Fibroblast of lung (primary cell): ENCODE data around the gene PCSK7. TPM values are rescaled to one million over a fixed set of nuclear protein-coding genes. Genes with fewer than 3 reads are reported as not detected.
"Not testable (repeated sequence)": the region's sequence is repeated elsewhere in the genome, so short reads cannot be mapped to it uniquely, and the experiment has no call there.

Experiments used
- DNase-seq, 2 donors: peaks; one replicate each; pipeline versions ENCODE4 v3.0.0 to v3.0.0-alpha.2; 2010; ENCODE audit warnings: low read depth in 2 of 2
- H2AFZ ChIP-seq: 2 replicates; pipeline ENCODE4 v1.5.1; 2012; ENCODE audit warnings: low read length, control low read depth, inconsistent platforms
- H3K27ac ChIP-seq: 2 replicates; pipeline ENCODE4 v1.5.1; 2011; ENCODE audit warnings: low read length, control low read depth; ENCODE audit not compliant: insufficient read depth
- H3K27me3 ChIP-seq: 2 replicates; pipeline ENCODE4 v1.5.1; 2011; ENCODE audit warnings: mild to moderate bottlenecking, low read length; ENCODE audit not compliant: control insufficient read depth, insufficient read depth
- H3K36me3 ChIP-seq: 2 replicates; pipeline ENCODE4 v1.5.1; 2011; ENCODE audit warnings: low read length; ENCODE audit not compliant: control insufficient read depth, insufficient read depth
- H3K4me1 ChIP-seq: 2 replicates; pipeline ENCODE4 v1.5.1; 2011; ENCODE audit warnings: low read length; ENCODE audit not compliant: control insufficient read depth, insufficient read depth; ENCODE audit errors: extremely low read depth
- H3K4me2 ChIP-seq: 2 replicates; pipeline ENCODE4 v1.5.1; 2011; ENCODE audit warnings: low read length, control low read depth; ENCODE audit not compliant: insufficient read depth; ENCODE audit errors: extremely low read depth
- H3K4me3 ChIP-seq, 4 experiments: fragments of 200-600 bp in 1 of 4; sonication (generic) in 1 of 4; replicated peaks in 1 of 4; 2 replicates each; pipeline ENCODE4 v1.5.1; 2011 to 2016; ENCODE audit warnings: low read length in 4 of 4, low read depth in 3 of 4, mild to moderate bottlenecking in 3 of 4, control low read depth in 2 of 4, inconsistent platforms in 1 of 4, mixed read lengths in 1 of 4; ENCODE audit not compliant: insufficient read depth in 1 of 4; ENCODE audit errors: control extremely low read depth in 1 of 4
- H3K79me2 ChIP-seq: 2 replicates; pipeline ENCODE4 v1.5.1; 2012; ENCODE audit warnings: mild to moderate bottlenecking, low read length, inconsistent platforms; ENCODE audit not compliant: control insufficient read depth, insufficient read depth
- H3K9ac ChIP-seq: 2 replicates; pipeline ENCODE4 v1.5.1; 2011; ENCODE audit warnings: mild to moderate bottlenecking, low read length, control low read depth; ENCODE audit not compliant: insufficient read depth
- H3K9me3 ChIP-seq: 2 replicates; pipeline ENCODE4 v1.5.1; 2012; ENCODE audit warnings: low read depth, low read length; ENCODE audit not compliant: control insufficient read depth, insufficient read depth
- H4K20me1 ChIP-seq: 2 replicates; pipeline ENCODE4 v1.5.1; 2011; ENCODE audit warnings: low read length; ENCODE audit not compliant: control insufficient read depth, insufficient read depth; ENCODE audit errors: extremely low read depth
- polyA plus RNA-seq, 2 donors: library from polyadenylated mRNA; depleted of rRNA in 1 of 2; stranded (reverse) in 1 of 2; unstranded in 1 of 2; fragments of >200 nt; gene quantifications; 2 replicates each; pipeline ENCODE4 v1.2.1, GENCODE V29; 2011 to 2012; ENCODE audit warnings: missing spikeins in 1 of 2
- total RNA-seq: library from RNA; depleted of rRNA; stranded (reverse); fragments of >200 nt; gene quantifications from 2 replicates; pipeline ENCODE4 v1.2.1, GENCODE V29; 2014

Gene PCSK7
- total and polyA plus RNA-seq, 2 donors (not counting 1 experiment from before 2014, with no cell fraction given) = 26.8 to 38.3 TPM

DNA sequence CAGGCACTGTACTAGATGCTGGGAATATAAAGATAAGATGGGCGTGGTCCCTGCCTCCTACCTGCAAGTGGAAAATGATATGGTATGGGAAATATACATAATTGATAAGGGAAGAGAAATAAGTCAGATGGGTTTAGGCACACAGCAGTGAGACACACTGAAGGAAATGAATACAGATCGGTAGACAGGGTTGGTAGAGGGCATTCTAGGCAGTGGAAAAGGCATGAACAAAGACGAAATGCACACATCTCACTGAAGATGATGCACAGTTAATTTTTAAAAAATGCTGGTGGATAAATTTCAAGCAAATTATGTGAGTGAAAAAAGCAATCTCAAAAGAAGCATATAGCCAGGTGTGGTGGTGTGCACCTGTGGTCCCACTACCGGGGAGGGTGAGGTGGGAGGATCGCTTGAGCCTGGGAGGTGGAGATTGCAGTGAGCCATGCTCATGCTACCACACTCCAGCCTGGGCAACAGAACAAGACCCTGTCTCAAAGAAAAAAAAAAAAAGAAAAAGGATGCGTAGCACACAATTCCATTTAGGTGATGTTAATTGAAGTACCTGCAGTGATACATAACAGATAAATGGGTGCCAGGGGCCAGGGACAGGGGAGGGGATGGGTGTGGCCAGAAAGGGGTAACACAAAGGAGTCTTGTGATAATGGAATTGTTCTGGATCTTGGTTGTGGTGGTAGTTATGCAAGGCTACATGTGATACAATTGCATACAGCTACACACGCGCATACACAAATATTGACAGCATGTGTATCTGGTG lies 22.3 kb downstream of the PCSK7 start:
- peak in 1 of 2 donors; percentile 55 for DNase-seq
- not testable (repeated sequence) for H3K36me3 ChIP-seq, H3K79me2 ChIP-seq, H3K9me3 ChIP-seq, H3K4me3 ChIP-seq, H3K27me3 ChIP-seq, H3K4me2 ChIP-seq, H4K20me1 ChIP-seq, H3K27ac ChIP-seq, H2AFZ ChIP-seq, H3K9ac ChIP-seq, H3K4me1 ChIP-seq

DNA sequence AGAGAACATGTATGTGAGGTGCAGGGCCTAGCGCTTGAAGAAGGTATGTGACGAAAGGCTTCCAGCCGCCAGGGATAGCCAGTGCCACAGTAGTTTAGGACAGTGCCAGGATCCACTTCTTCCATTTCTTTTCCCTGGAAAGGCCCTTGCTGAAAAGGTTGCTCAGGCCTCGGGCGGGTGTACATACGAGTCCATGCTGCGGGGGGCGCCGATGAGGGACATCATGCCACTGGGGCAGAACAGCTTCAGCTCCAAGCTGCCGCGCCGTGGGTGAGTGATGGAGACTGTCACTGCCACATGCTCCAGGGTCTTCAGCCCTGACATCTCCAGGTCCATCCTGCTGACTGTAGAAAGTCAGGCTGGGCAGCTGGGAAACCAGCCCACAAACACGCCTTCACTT lies 23.2 kb downstream of the PCSK7 start:
- DNase-seq, H3K79me2 ChIP-seq, H3K27me3 ChIP-seq, H4K20me1 ChIP-seq, H3K9ac ChIP-seq, H3K9me3 ChIP-seq, H3K27ac ChIP-seq, H2AFZ ChIP-seq, H3K4me2 ChIP-seq, H3K4me3 ChIP-seq: not testable (repeated sequence)
- H3K36me3 ChIP-seq = peaks cover 12% of the 10 kb centered on the region
- H3K4me1 ChIP-seq = peaks cover 14% of the 10 kb centered on the region

GRCh38 chr11:117207481-117207880 lies 24.4 kb downstream of the PCSK7 start:
- H3K79me2 ChIP-seq = peaks cover 15% of the 10 kb centered on the region
- H3K4me1 ChIP-seq = peaks cover 22% of the 10 kb centered on the region
- H3K4me3 ChIP-seq, H3K9me3 ChIP-seq, H2AFZ ChIP-seq, H4K20me1 ChIP-seq, H3K9ac ChIP-seq, H3K27me3 ChIP-seq, H3K27ac ChIP-seq, H3K4me2 ChIP-seq, DNase-seq: not testable (repeated sequence)
- peaks cover 16% of the 10 kb centered on the region for H3K36me3 ChIP-seq

DNA sequence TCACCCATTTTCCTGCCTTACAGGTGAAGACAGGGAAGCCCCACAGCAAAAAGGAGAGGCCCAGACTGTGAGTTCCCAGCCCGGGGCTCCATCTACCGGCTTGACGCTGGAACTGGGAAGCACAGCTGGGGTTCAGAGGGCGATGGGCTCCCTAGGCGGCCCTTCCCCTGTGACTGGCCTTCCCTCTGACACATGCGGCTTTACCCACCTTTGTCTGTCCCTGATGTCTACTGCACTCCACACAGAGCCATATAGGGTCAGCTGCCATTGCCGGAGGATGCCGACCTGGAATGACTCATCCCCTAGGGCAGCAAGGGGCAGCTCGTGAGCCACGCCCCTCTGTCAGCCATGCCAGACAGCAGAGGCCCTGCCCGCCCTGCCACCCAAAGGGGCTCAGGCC lies 25.0 kb downstream of the PCSK7 start:
- not testable (repeated sequence) for H4K20me1 ChIP-seq, H3K4me2 ChIP-seq, H3K27ac ChIP-seq, H3K9ac ChIP-seq, DNase-seq, H3K9me3 ChIP-seq, H2AFZ ChIP-seq, H3K4me3 ChIP-seq, H3K27me3 ChIP-seq
- peaks cover 21% of the 10 kb centered on the region for H3K79me2 ChIP-seq
- peaks cover 28% of the 10 kb centered on the region for H3K4me1 ChIP-seq
- H3K36me3 ChIP-seq = peaks cover 16% of the 10 kb centered on the region

- H3K27me3 ChIP-seq, H3K4me2 ChIP-seq, H3K9ac ChIP-seq, DNase-seq, H3K4me3 ChIP-seq, H2AFZ ChIP-seq, H3K9me3 ChIP-seq, H4K20me1 ChIP-seq, H3K27ac ChIP-seq: not testable (repeated sequence)
- Histone ChIP-seq H3K4me1 (peaks cover 30% of the 10 kb centered on the region), H3K36me3 (peaks cover 18% of the 10 kb centered on the region), H3K79me2 (peaks cover 29% of the 10 kb centered on the region)
Measured at GRCh38 chr11:117206111-117206510, 25.8 kb downstream of the PCSK7 start.
